ENCODE data around the gene BIRC7. TPM values are rescaled to one million over a fixed set of nuclear protein-coding genes. Genes with fewer than 3 reads are reported as not detected.

The BIRC7 gene
- polyA plus RNA-seq, 4 donors = 1.4 to 2.2 (median 2.0) TPM

Other genes starting within 250 kb of the BIRC7 start
- gene BHLHE23, start 228.9 kb upstream of the BIRC7 start, polyA plus RNA-seq (ENCODE audit: insufficient read length in 4 of 4) = not detected
- 10 to 100 TPM; 42.0 to 45.6 (median 44.3) TPM for gene YTHDF1, start 19.8 kb upstream of the BIRC7 start, polyA plus RNA-seq (ENCODE audit: insufficient read length in 4 of 4)
- 10 to 100 TPM; 25.4 to 42.2 (median 40.8) TPM for gene NKAIN4, start 18.6 kb downstream of the BIRC7 start, polyA plus RNA-seq (ENCODE audit: insufficient read length in 4 of 4)
- gene ARFGAP1, start 36.9 kb downstream of the BIRC7 start, polyA plus RNA-seq (ENCODE audit: insufficient read length in 4 of 4) = 10 to 100 TPM; 53.9 to 90.8 (median 73.9) TPM
- gene COL20A1, start 57.3 kb downstream of the BIRC7 start, polyA plus RNA-seq (ENCODE audit: insufficient read length in 4 of 4) = 1 to 10 TPM in 1 of 4 donors, under 1 TPM in 3; 0.69 to 1.2 (median 0.94) TPM
- gene CHRNA4, start 125.4 kb downstream of the BIRC7 start, polyA plus RNA-seq (ENCODE audit: insufficient read length in 4 of 4) = 10 to 100 TPM in 2 of 4 donors, 1 to 10 TPM in 2; 5.6 to 29.6 (median 12.3) TPM
- gene KCNQ2, start 236.8 kb downstream of the BIRC7 start, polyA plus RNA-seq (ENCODE audit: insufficient read length in 4 of 4) = 1 to 10 TPM; 3.7 to 9.6 (median 5.5) TPM